Activated T-cell treated with anti-CD3 and anti-CD28 coated beads, Interleukin-2, amount 50 U/mL, for 24 hours (primary cell): ENCODE data around the gene MED22.
"Not testable (repeated sequence)": the region's sequence is repeated elsewhere in the genome, so short reads cannot be mapped to it uniquely, and the experiment has no call there.

Experiments
- DNase-seq: peaks from one replicate; pipeline ENCODE4 v3.0.0-alpha.2; 2020
- H3K27ac Mint-ChIP-seq: 2 replicates; pipeline ENCODE4 v1.8.0; 2020; ENCODE audit warnings: mild to moderate bottlenecking, mixed read lengths
- H3K27me3 Mint-ChIP-seq: 2 replicates; pipeline ENCODE4 v1.8.0; 2020; ENCODE audit warnings: mixed read lengths
- H3K36me3 Mint-ChIP-seq: 2 replicates; pipeline ENCODE4 v1.8.0; 2020; ENCODE audit warnings: low read depth, mixed read lengths
- H3K4me1 Mint-ChIP-seq: 2 replicates; pipeline ENCODE4 v1.8.0; 2020; ENCODE audit warnings: low read depth, mixed read lengths
- H3K4me3 Mint-ChIP-seq: 2 replicates; pipeline ENCODE4 v1.8.0; 2020; ENCODE audit warnings: mild to moderate bottlenecking, moderate library complexity, mixed read lengths
- H3K9me3 Mint-ChIP-seq: 2 replicates; pipeline ENCODE4 v1.8.0; 2020; ENCODE audit warnings: mixed read lengths

The MED22 gene

DNA sequence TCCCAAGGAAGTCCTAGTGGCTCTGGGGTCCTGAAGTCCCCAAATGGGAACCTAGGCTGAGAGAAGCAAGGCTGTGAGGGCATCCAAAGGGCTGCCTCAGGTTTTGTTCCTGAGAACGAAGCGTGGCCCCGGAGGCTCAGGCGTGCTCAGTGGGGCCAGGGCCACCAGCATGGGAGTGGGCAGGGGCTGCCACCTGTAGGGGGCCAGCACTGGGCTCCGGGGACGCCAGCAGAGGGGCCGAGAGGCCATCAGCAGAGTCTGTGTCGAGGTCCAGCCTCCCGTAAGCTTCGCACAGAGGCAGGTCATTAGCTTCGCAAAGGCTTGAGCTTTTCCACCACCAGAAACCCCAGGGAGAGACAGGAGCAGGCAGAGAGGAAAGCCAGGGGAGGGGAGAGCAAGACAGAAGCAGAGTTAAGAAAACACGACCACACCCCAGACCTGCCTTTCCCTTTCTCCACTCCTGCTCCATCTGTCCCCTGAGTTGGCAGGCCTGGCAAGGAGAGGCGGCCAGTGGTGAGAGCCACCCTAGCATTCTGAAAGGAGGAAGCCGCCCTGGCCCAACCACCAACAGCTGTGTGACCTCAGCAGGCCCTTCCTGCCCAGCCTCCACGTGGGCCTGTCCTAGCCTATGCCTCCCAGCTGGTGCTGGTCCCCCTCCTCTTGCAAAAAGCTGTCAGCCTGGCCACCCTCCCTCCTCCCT lies 6.4 kb downstream of the MED22 start:
- no peak for DNase-seq
- H3K9me3 Mint-ChIP-seq, result no peaks in the 10 kb centered on the region
- peak overlapping the region; percentile 79 for H3K27ac Mint-ChIP-seq
- no peak overlapping the region for H3K4me3 Mint-ChIP-seq
- peaks cover 96% of the 10 kb centered on the region for H3K36me3 Mint-ChIP-seq
- H3K27me3 Mint-ChIP-seq, result no peaks in the 10 kb centered on the region
- H3K4me1 Mint-ChIP-seq, result peaks cover 34% of the 10 kb centered on the region

GRCh38 chr9:133340916-133341315 lies 7.0 kb downstream of the MED22 start:
- H3K36me3 Mint-ChIP-seq, result peaks cover 96% of the 10 kb centered on the region

DNA sequence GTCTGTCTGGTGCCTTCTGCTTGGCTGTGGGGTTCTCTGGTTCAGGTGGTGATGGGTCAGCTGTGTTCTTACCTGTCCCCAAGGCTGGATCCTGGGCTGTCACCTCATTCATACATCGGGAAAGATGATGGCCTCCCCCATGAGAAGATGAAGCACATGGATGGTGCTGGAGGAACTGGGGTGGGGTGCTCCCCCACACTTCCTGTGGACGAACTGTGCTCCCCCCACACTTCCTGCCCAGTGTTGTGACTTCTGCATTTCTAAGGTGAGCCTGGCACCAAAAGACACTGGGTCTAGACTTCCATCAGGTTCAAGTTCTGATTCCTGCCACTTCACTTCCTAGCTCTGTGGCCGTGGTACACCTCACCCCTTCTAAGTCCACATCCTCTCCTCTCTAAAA lies 7.7 kb downstream of the MED22 start:
- peak overlapping the region; percentile 79 for H3K27ac Mint-ChIP-seq
- DNase-seq, result no peak
- no peaks in the 10 kb centered on the region for H3K9me3 Mint-ChIP-seq
- H3K27me3 Mint-ChIP-seq, result no peaks in the 10 kb centered on the region
- peaks cover 96% of the 10 kb centered on the region for H3K36me3 Mint-ChIP-seq
- peaks cover 35% of the 10 kb centered on the region for H3K4me1 Mint-ChIP-seq
- H3K4me3 Mint-ChIP-seq, result no peak overlapping the region

More at GRCh38 chr9:133340916-133341315, 7.0 kb downstream of the MED22 start:
- no peaks in the 10 kb centered on the region for H3K9me3 Mint-ChIP-seq
- H3K4me1 Mint-ChIP-seq, result peaks cover 33% of the 10 kb centered on the region
- no peak for DNase-seq
- peak overlapping the region; percentile 79 for H3K27ac Mint-ChIP-seq
- no peaks in the 10 kb centered on the region for H3K27me3 Mint-ChIP-seq
- no peak overlapping the region for H3K4me3 Mint-ChIP-seq

- H3K27ac Mint-ChIP-seq, result peak overlapping the region; percentile 79
These were observed 8.3 kb downstream of the MED22 start for GRCh38 chr9:133339641-133340040.

DNA sequence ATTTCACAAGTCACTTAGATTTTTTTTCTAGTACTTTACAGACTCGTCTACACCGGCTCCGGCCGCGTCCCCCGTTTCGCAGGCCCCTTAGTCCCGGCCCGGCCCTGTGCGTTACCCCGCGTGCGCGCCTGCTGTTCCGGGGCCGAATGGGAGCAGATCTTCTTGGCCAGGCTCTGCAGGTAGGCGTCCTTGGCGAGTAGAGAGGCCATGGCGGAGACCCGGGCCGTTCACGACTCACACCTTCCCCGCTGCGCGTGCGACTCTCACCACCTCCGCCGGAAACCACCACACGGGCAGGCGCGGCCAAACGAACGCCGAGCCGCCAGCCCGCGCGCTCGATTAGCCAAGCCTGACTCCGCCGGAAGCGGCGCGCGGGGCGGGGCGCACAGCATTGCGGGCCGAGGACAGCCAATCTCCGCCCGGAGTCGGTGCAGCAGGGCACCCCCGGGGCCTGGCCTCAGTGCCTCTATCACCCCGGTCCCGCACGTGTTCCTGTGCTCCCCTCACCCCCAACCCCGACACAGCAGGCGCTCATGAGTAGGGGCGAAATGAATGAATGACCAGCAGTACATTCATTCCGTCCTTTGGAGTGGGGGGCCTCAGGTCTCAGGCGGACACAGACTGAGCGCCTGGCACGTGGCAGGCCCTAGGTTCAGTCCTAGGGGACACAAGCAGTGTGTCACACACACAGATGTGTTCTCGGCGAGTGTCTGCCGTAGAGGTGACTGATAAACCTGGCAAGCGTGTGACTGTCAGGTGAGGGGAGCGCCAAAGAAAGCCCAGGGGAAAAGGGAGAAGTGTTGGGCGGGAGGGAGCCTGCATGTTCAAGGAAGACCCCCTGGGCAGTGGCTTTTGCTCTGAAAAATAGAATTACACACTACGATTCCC lies 11.8 kb downstream of the MED22 start, which contains the start of gene SURF6:
Gene SURF6 (minus strand): TSS at position 265 of the 888 bp plus-strand sequence. CDS start 56 bp downstream, at position 209.
- peaks cover 96% of the 10 kb centered on the region for H3K36me3 Mint-ChIP-seq
- H3K27me3 Mint-ChIP-seq, result no peaks in the 10 kb centered on the region
- peak within 1 kb of the TSS; percentile 98 for H3K4me3 Mint-ChIP-seq
- H3K27ac Mint-ChIP-seq, result peak within 1 kb of the TSS; percentile 97
- H3K9me3 Mint-ChIP-seq, result no peaks in the 10 kb centered on the region
- H3K4me1 Mint-ChIP-seq, result peaks cover 55% of the 10 kb centered on the region
- DNase-seq, result peak; percentile 97

More at GRCh38 chr9:133339641-133340040, 8.3 kb downstream of the MED22 start:
- H3K4me3 Mint-ChIP-seq, result no peak overlapping the region
- no peak for DNase-seq
- H3K4me1 Mint-ChIP-seq, result peaks cover 40% of the 10 kb centered on the region
- no peaks in the 10 kb centered on the region for H3K9me3 Mint-ChIP-seq
- no peaks in the 10 kb centered on the region for H3K27me3 Mint-ChIP-seq
- H3K36me3 Mint-ChIP-seq, result peaks cover 96% of the 10 kb centered on the region

GRCh38 chr9:133334888-133335287 lies 13.0 kb downstream of the MED22 start:
- peaks cover 54% of the 10 kb centered on the region for H3K4me1 Mint-ChIP-seq
- H3K36me3 Mint-ChIP-seq, result peaks cover 96% of the 10 kb centered on the region
- peak overlapping the region; percentile 98 for H3K4me3 Mint-ChIP-seq
- not testable (repeated sequence) for DNase-seq, H3K9me3 Mint-ChIP-seq, H3K27me3 Mint-ChIP-seq
- peak overlapping the region; percentile 97 for H3K27ac Mint-ChIP-seq

DNA sequence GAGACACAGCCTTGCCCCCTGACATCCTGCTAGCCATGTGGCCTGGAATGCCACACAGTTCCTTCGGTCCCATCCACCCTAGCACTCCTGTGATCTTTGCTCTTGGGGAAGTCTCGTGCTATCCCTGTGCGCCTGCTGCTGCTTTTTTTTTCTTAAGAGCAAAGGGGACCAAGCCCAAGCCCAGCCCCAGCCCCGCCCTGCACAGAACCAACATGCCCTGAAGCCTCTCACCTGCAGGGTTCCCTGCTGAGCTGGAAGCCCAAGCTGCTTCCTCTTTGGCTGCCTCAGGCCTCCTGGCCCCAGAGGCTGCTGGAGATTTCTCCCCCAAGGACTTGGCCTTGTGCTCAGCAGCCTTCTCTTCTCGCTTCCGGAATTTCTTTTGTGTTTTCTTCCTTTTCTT lies 13.8 kb downstream of the MED22 start:
- Mint-ChIP-seq H3K36me3 (peaks cover 96% of the 10 kb centered on the region), H3K4me1 (peaks cover 56% of the 10 kb centered on the region), H3K27ac (peak overlapping the region; percentile 97), H3K27me3 (no peaks in the 10 kb centered on the region), H3K9me3 (no peaks in the 10 kb centered on the region), H3K4me3 (peak overlapping the region; percentile 98)
- DNase-seq, result no peak

GRCh38 chr9:133333566-133333965 lies 14.4 kb downstream of the MED22 start:
- Mint-ChIP-seq H3K27ac (peak overlapping the region; percentile 97), H3K27me3 (no peaks in the 10 kb centered on the region), H3K9me3 (no peaks in the 10 kb centered on the region), H3K4me1 (peaks cover 56% of the 10 kb centered on the region), H3K4me3 (peak overlapping the region; percentile 98), H3K36me3 (peaks cover 96% of the 10 kb centered on the region)
- DNase-seq, result no peak

DNA sequence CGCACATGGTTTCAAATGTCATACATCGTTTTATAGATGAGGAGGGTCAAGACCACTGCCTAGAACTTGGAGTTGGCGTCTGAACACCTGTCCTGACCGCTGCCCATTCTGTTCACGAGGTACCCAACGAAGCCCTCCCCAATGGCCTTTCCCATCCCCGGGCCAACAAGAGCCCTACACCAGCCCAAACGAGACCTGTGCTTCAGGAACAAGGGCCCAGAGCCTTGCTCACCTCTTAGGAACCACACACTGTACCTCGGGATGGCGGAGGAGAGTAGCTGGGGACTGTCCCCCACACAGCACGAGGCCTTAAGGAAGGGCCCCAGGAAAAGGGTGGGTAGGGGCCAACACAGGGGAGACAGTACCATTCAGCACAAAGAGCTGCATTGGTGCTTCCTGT lies 14.9 kb downstream of the MED22 start:
- no peak for DNase-seq
- H3K27me3 Mint-ChIP-seq, result no peaks in the 10 kb centered on the region
- H3K4me3 Mint-ChIP-seq, result peak overlapping the region; percentile 25
- peak overlapping the region; percentile 61 for H3K27ac Mint-ChIP-seq
- H3K36me3 Mint-ChIP-seq, result peaks cover 97% of the 10 kb centered on the region
- H3K9me3 Mint-ChIP-seq, result no peaks in the 10 kb centered on the region
- H3K4me1 Mint-ChIP-seq, result peaks cover 56% of the 10 kb centered on the region

DNA sequence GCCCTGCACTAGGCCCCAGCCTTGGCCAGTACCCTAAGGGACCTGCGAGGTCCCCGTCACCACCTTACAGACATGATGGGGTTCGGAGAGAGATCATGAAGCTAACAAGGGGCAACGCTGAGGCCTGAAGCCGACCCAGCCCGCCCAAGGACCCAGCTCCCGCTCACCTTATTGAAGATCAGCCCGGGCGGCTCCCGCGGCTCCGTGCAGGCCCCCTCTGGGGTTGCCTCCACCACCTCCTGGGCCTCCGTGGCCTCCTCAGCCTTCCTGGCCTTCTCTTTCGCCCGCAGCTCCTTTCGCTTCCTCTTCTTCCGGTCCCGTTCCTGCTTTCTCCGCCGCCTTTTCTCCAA lies 15.6 kb downstream of the MED22 start:
- Mint-ChIP-seq H3K36me3 (peaks cover 96% of the 10 kb centered on the region), H3K9me3 (no peaks in the 10 kb centered on the region), H3K27me3 (no peaks in the 10 kb centered on the region), H3K4me1 (peaks cover 52% of the 10 kb centered on the region), H3K27ac (peak overlapping the region; percentile 61), H3K4me3 (no peak overlapping the region)
- no peak for DNase-seq

DNA sequence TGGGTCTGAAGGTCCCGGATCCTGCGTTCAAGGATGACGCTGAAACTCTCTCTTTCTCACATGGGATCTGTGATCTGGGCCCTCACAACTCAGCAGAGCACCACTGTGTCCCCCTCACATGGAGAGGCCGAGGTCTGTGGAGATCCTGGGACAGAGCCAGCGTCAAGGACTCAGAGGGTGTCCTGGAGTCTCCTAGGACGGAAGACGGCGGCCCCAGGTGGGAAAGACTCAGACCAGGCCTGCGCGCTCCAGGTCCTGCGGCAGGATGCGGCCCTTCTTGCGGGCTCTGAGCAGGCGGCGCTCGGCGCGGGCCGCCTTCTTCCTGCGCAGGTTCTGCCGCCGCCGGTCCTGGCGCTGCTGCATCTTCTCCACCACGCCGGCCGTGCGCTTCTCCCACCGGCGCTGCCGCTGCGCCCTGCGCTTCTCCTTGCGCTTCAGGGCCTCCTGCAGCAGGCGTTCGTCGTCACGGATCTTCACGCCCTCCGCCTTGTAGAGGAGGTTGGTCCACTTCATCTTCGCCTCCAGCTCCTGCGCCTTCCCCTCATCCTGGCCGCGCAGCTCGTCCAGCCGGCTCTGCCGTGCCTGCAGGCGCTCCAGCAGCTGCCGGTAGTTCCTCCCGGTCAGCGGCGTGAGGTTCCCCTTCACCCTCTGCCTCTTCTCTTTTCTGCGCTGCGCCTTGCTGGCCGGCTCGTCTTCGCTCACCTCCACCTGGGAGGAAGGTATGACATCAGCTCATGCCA lies 16.1 kb downstream of the MED22 start:
- no peak overlapping the region for H3K4me3 Mint-ChIP-seq
- H3K27me3 Mint-ChIP-seq, result no peaks in the 10 kb centered on the region
- H3K4me1 Mint-ChIP-seq, result peaks cover 46% of the 10 kb centered on the region
- no peak for DNase-seq
- peak overlapping the region; percentile 47 for H3K27ac Mint-ChIP-seq
- H3K36me3 Mint-ChIP-seq, result peaks cover 92% of the 10 kb centered on the region
- no peaks in the 10 kb centered on the region for H3K9me3 Mint-ChIP-seq

DNA sequence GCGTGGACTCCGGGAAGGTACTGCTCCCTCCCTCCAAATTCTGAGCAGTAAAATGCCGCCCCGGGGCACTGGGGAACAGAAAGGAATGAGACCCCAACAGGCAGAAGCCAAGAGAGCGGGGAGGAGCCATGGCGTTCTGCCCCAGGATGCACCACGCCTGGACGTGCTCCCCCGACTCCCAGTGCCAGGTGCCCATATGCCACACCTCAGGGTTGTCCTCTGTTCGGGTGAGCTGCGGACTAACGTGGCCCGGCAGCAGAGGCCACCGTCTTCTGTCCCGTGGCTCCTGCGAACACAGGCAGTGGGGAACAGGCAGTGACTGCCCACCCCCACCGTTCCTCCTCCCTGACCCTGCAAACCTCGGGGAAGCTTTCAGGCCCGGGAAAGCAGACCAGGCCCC lies 16.7 kb downstream of the MED22 start:
- Mint-ChIP-seq H3K4me1 (peaks cover 40% of the 10 kb centered on the region), H3K9me3 (no peaks in the 10 kb centered on the region), H3K27ac (peak overlapping the region; percentile 47), H3K4me3 (no peak overlapping the region), H3K36me3 (peaks cover 86% of the 10 kb centered on the region), H3K27me3 (no peaks in the 10 kb centered on the region)
- DNase-seq, result no peak

GRCh38 chr9:133329306-133330156 lies 18.4 kb downstream of the MED22 start:
- H3K9me3 Mint-ChIP-seq, H3K4me3 Mint-ChIP-seq, H3K27me3 Mint-ChIP-seq, DNase-seq: not testable (repeated sequence)
- peaks cover 29% of the 10 kb centered on the region for H3K4me1 Mint-ChIP-seq
- peaks cover 69% of the 10 kb centered on the region for H3K36me3 Mint-ChIP-seq
- peak overlapping the region; percentile 22 for H3K27ac Mint-ChIP-seq
